A172 (cell line): ENCODE data around the gene AGRN. TPM values are rescaled to one million over a fixed set of nuclear protein-coding genes. Genes with fewer than 3 reads are reported as not detected.
"Not testable (repeated sequence)": the region's sequence is repeated elsewhere in the genome, so short reads cannot be mapped to it uniquely, and the experiment has no call there.

Experiments used
- DNase-seq: peaks from one replicate; pipeline ENCODE4 v3.0.0-alpha.2; 2015; ENCODE audit warnings: low spot score
- total RNA-seq: library from RNA; depleted of rRNA; stranded (reverse); fragments of >200 nt; shearing (Covaris generic); gene quantifications from 2 replicates; pipeline ENCODE4 v1.2.3, GENCODE V29; 2014; rRNA removed

AGRN gene
- total RNA-seq, result 107 and 115 TPM in 2 replicates

DNA sequence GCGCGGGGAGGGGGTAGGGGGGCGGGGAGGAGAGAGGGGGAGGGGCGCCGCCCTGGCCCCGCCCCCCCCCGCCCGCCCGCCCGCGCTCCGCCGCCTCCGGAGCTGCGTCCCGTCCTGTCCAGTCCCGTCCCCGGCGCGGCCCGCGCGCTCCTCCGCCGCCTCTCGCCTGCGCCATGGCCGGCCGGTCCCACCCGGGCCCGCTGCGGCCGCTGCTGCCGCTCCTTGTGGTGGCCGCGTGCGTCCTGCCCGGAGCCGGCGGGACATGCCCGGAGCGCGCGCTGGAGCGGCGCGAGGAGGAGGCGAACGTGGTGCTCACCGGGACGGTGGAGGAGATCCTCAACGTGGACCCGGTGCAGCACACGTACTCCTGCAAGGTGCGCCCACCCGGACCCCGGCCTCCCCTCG is at the start of gene AGRN:
Gene AGRN (plus strand): TSS at position 121 of the 405 bp plus-strand sequence. CDS start 53 bp downstream, at position 174.
- no peak for DNase-seq

DNA sequence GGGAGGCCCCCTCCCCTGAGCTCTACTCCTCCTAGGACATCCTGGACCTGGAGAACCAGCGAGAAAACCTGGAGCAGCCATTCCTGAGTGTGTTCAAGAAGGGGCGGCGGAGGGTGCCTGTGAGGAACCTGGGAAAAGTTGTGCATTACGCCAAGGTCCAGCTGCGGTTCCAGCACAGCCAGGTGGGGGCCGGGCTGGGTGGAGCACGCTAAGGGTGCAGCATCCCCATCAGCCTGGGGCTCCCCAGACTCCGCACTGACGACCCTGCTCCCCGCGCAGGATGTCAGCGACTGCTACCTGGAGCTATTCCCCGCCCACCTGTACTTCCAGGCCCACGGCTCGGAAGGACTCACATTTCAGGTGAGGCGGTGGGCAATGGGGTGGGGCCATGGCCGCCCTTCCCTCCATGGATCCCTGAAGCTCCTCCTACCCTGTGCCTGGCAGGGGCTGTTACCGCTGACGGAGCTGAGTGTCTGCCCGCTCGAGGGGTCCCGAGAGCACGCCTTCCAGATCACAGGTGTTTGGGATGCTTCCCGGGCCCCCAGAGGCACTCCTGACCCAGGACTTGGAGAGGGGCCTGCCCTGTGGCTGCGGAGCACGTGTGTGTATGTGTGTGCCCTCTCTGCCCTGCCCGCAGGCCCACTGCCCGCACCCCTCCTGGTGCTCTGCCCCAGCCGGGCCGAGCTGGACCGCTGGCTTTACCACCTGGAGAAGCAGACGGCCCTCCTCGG is 49.5 kb upstream of the AGRN start:
- DNase-seq, result no peak

DNA sequence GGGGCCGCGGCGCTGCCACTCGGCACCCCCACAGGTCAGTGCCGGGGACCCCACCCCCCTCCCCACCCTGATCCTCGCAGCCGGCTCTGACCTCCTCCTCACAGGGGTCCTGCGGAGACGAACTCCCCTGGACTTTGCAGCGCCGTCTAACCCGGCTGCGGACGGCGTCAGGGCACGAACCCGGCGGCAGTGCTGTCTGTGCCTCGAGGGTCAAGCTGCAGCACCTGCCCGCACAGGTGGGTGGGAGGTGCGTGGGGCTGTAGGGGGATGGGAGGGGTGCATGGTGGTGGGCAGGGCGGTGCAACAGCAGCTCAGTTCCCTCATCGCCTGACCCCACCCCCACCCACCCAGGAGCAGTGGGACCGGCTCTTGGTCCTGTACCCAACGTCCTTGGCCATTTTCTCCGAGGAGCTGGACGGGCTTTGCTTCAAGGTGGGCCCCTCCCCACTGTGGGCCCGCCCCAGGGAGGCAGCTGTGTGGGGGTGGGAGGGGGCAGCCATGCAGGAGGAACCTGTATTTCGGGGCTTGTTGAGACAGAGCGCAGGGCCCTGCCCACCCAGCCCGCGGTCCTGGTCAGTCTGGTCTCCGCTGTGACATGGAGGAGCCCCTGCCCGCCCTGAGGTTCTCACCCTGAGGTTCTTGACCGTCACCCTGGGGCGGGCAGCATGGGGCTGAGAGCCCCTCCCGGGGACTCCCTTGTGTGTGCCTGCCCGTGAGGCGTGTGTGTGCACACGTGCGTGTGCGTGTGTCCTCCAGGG is 48.8 kb upstream of the AGRN start:
- no peak for DNase-seq

DNA sequence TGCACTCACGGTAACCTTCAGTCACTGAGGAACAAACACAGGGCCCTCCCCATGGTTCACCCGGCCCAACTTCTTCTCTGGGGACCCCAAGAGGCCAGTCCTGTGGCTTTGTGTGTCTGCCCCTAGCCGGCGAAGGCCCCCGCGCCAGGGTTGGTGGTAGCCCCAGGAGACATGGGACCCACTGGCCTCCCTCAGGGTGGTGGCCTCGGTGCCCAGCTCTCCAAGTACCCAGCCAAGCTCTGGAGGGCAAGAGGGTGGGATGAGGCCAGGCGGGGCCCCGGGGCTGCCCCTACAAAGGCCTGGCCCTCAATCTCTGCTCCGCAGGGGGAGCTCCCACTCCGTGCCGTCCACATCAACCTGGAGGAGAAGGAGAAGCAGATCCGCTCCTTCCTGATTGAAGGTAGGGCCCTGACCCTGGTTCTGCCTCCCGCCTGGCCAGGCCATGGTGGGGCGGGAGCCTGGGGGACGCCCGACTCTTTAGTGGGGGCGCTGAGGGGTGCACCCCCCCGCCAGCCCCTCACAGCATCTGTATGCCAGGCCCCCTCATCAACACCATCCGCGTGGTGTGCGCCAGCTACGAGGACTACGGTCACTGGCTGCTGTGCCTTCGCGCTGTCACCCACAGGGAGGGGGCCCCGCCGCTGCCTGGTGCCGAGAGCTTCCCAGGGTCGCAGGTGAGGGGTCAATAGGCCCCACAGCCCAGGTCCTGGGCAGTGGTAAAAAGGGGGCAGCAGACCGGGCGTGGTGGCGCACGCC is 48.0 kb upstream of the AGRN start:
- DNase-seq, result no peak

DNA sequence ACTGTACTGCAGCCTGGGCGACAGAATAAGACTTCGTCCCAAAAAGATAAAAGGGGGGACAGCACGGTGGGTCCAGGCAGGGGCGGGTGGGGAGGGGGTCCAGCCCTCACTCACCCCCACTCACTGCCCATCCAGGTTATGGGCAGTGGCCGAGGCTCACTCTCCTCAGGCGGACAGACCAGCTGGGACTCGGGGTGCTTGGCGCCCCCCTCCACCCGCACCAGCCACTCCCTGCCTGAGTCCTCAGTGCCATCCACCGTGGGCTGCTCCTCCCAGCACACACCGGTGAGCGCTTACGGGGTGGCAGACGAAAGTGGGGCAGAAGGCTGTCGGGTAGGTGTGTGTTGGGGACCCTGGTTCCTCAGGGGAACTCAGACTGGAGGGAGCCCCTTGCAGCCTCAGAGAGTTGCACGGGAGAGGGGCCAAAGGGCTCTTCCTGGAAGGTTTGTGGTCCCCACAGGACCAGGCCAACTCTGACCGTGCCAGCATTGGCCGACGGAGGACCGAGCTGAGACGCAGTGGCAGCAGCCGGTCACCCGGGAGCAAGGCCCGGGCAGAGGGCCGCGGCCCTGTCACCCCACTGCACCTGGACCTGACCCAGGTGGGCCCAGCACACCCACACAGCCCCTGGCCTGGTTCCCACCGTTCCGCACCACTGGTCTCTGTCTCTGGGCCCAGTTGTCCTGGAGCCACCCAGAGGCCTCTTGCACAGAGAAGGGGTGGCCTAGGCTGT is 47.0 kb upstream of the AGRN start:
- no peak for DNase-seq

DNA sequence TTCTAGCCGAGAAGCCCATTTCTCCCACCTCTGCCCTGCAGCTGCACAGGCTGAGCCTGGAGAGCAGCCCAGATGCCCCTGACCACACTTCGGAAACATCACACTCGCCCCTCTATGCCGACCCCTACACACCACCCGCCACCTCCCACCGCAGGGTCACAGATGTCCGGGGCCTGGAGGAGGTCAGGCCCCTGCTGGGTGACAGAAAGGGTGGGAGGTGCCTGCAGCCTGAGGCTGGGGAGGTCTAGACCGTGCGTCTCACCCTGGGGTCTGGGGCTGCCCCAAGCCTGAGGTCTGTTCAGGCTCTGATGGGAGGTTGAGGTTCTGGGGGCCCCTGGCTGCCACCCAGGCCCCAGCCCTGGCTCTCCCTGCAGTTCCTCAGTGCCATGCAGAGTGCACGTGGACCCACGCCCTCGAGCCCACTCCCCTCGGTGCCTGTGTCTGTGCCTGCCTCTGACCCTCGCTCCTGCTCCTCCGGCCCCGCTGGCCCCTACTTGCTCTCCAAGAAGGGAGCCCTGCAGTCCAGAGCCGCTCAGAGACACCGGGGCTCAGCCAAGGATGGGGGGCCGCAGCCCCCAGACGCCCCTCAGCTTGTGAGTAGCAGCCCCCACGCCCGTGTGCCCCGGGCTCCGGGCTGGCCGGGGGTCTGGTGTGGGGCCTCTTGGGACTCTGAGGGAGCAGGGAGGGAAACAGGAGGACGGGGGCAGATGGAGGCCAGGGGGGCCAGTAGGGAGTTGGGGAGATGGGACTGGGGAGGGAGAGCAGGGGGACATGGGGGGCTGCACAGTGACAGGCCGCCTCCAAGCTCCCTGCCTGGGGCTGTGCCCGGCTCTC is 46.2 kb upstream of the AGRN start:
- no peak for DNase-seq

DNA sequence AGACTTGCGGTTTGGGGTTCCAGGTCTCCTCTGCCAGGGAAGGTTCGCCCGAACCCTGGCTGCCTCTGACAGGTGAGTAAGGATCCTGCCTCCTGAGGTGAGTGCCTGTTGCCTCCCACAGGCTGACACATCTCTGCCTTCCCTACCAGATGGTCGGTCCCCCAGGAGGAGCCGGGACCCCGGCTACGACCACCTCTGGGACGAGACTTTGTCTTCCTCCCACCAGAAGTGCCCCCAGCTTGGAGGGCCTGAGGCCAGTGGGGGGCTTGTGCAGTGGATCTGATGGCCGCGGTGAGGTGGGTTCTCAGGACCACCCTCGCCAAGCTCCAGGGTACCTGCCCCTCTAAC is 45.7 kb upstream of the AGRN start:
- DNase-seq, result no peak

DNA sequence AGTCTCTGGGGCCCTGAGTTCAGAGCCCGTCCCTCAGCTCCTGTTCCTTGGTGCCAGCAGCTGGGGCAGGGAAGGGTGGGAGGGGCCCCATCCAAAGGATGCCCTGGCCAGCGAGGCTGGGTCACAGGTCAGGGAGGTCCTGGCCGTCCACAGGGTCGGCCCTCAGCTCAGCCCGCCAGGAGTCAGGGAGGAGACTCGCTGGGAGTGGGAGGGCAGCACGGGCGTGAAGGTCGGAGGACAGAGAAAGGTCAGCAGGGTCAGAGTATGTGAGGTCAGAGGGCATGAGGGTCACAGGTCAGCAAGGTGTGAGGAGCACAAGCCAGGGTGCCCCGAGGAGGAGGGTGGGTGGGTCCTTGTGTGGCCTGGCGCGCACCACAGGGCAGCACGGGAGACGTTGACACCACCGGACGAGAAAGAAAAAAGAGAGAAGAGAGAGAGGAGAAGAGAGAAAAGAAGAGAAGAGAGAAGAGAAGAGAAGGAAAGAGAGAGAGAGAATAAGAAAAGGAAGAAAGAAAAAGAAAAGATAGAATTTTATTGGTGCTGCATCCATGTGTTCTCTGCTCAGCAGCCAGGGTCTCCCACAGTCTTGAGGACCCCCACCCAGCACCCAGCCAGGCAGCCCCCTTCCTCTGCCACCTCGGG is 45.1 kb upstream of the AGRN start:
- DNase-seq, result no peak

DNA sequence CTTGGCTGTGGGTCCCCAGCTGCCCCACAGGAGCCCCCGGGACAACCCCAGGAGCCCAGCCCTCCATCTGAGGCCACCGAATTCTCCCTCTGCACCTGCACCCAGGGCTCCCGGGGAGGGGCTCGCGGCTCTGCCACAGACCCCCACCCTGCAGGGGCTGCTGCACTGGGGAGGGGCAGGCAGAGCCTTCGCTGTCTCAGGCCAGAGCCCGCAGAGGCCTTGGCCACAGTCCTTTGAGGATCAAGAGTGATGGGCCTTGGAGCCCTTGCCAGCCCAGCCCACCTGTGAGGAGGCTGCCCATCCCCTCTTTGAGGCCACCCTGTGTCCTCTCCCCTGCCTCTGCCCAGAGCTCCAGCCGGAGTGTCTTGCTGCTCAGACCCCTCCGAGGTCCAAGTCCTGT is 44.6 kb upstream of the AGRN start:
- no peak for DNase-seq

DNA sequence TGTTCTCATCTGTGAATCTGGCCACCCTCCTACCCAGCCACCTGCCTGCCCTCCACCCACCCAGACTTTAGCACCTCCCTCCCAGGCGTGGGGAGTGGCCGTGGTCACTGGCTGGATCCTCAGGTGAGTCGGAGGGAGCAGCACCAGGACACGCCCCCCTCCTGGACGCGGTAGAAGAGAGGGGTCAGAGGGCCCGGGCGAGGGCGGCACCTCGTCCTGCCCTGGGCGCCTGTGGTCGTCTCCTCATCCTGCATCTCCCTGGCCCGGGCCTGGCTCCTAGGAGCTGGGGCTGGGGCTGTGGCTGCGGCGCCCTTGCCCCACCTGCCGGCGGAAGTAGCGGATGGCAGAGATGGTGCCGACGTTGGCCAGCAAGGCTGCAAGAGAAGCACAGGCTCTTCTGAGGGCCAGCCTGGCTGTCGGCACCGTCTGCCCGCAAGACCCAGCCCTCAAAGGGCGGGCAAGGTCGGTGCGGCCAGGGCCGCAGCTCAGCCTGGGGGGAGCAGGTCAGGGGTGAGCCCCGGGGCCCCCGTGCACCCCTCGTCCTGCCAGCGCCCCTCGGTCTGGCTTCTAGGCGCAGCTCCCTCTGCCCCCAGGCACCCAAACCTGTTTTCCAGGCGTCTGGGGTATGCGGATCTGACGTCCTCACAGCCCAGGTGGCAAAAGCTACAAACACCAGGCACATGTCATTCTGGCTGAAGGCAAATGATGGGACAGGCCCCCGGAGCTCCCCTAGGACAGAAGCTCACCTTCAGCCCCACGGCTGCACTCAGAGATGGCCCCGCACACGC is 43.8 kb upstream of the AGRN start:
- peak; percentile 66 for DNase-seq

DNA sequence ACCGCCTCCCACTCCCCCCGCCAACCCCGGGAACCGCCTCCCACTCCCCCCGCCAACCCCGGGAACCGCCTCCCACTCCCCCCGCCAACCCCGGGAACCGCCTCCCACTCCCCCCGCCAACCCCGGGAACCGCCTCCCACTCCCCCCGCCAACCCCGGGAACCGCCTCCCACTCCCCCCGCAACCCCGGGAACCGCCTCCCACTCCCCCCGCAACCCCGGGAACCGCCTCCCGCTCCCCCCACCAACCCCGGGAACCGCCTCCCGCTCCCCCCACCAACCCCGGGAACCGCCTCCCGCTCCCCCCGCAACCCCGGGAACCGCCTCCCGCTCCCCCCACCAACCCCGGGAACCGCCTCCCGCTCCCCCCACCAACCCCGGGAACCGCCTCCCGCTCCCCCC is 43.1 kb upstream of the AGRN start:
- not testable (repeated sequence) for DNase-seq

DNA sequence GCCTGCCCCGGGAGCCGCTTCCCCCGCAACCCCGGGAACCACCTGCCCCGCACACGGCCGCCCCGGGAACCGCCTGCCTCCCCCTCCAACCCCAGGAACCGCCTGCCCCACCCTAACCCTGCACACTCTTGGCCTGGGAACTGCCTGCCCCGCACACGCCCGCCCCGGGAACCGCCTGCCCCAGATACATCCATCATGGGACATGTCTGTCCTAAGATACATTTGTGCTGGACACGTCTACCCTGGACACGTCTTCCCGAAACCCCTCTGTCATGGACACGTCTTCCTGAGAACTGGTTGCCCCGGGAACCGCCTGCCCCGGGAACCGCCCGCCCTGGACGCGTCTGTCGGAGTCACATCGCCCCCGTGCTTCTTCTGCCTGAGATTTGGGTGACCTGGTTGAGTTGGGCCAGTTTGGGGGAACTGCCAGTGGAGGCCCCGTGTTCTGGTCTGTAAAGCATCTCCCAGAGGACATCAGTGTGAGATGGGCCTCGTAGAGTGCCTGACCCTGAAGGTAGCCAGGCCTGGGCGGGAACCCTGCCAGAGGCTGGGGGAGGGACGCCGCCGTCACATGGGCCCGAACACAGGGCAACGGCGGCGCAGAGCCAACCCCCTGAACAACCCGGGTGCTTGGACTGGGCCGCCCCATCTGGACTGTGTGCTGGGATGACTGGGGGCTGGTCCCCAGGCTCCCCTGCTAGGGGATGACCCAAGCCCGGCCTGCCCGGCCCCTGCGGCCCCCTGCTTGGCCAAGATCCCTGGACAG is 41.7 kb upstream of the AGRN start:
- DNase-seq, result no peak

DNA sequence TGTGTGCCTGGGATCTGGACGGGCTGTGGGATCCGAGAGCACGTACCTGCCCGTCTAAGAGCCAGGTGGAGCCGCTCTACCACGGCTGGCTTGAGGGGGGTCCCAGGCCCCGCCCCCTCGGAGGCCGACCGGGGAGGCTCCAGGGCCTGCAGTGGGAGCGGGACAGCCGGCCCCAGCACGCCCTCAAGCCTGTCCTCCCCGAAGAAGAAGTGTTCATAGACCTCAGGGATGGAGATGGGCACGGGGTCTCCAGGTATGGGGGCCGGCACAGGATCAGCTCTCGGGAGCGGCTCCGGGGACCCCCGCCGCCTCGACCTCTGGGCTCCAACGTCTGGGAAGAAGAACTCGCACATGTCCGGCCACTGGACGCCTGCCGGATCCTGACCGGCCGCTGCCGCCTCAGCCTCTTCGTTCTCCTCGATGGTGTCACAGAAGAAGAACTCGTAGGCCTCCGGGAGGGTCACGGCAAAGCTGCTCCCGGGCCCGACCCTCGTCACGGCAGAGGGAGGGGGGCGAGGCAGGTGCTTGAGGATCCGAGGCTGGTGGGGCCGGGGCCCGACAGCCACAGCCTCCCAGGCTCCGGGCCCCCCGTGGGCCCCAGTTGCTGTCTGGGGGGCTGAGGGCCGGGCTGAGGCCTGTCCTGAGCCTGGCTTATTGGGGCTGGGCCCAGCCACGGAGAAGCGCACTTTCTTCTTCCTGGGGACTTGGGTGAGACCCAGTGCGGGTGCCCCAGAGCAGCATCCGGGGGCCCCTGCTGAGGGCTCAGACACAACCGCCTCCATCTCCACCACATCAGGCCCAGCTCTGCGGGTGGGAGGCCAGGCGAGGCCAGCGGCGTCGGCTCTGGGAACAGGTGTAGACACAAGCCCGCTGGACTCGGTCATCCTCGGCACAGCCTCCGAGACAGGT is 40.8 kb upstream of the AGRN start:
- no peak for DNase-seq

DNA sequence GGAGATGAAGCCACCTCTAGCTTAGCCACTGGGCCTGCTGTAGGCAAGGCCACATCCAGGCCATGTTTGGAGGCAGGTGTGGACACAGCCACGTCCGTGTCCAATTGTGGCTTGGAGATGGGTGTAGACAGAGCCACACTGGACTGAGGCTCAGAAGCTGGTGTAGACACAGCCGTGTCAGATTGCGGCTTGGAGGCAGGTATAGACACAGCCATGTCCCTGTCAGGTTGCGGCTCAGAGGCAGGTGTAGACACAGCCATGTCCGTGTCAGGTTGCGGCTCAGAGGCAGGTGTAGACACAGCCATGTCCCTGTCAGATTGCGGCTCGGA is 40.2 kb upstream of the AGRN start:
- DNase-seq, result no peak

DNA sequence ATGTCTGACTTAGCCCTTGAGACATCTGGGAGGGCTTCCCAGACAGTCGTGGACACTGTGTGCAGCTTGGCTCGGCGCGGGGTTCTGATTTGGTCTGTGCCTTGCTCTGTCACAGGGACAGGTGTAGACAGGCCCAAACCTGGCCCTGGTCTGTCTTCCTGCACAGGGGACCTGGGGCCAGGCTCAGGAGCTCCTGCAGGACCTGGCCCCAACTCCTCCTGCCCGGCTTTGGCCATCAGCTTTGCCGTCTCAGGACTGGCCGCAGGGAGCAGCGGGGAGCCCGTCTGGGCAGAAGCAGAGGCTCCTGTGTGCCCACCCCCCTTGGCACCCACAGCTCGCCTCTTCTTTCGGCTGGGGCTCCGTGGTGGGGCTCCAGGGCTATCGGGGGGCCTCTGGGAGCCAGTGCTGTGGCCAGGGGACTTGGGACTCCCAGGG is 39.8 kb upstream of the AGRN start:
- DNase-seq, result no peak

DNA sequence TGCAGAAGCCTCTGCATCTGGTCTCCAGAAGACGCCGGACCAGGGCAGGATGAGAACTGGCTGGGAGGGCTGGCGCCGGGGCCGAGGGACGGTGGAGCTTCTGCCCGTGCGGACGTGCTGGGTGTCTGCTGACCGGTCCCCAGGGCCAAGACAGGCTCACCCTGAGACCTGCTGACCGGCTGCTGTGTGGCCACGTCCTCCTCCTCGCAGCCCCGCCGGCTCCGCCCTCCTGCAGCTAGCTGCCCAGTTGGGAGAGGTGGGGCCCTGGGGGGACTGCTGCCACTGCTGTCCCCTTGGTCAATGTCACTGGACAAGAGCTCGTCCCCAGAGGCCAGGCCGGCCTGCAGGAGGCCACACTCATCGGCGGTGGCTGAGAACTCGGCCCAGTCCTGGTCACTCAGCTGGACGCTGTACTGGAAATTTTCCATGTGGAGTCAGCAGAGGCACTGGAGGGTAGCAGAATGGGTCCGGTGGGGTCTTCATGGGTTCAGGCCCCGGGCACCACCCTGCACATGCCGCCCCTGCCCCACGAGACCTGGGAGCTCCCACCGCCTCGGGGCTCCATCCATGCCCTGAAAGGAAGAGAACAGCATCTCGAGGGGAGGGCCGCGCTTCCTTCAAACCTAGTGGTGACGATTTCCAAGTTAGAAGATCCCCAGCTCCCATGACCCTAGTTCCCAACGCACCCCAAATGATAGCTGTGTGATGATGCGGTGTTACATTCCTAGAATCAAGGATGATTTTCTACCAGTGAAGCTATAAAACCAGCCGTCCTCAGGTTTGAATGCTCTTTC is 39.1 kb upstream of the AGRN start:
- DNase-seq, result no peak

DNA sequence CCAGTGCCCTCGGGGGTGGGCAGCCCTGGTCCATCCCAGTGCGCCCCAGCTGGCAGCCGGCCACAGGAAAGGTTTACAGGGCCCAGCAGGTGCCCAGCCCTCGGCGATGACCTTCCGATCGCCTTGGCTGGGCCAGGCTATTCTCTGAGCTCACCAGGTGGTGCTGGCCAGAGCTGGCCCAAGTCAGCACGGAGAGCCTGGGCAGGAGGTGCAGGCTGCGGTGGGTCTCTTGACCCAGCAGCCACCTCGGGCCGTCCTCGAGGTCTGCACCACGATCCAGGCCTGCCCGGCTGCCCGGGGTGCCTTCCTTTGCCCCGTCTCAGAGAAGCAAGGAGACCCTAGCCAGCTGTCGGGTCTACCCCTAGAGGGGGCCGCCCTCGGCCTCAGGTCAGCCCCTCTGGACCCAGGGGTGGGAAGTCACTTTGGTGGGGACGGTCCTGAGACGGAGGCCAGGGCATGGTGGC is 38.4 kb upstream of the AGRN start:
- DNase-seq, result no peak
